H9 (cell line): Measurements from ENCODE around the gene RNU5B-1. TPM values are rescaled to one million over a fixed set of nuclear protein-coding genes. Genes with fewer than 3 reads are reported as not detected.

Experiments
- DNase-seq: peaks from one replicate; pipeline ENCODE4 v3.0.0-alpha.2; 2017
- H2AFZ ChIP-seq: one replicate; pipeline ENCODE4 v1.6.1; 2013; ENCODE audit warnings: mild to moderate bottlenecking, low read length, control low read depth, moderate library complexity
- H2AK5ac ChIP-seq: 2 replicates; pipeline ENCODE4 v1.6.1; 2013; ENCODE audit warnings: low read length, control low read depth, mixed read lengths; ENCODE audit not compliant: insufficient read length
- H2BK120ac ChIP-seq: one replicate; pipeline ENCODE4 v1.6.1; 2013; ENCODE audit warnings: low read depth, mild to moderate bottlenecking, low read length, control low read depth, inconsistent platforms; ENCODE audit not compliant: poor library complexity, severe bottlenecking
- H2BK12ac ChIP-seq: 2 replicates; pipeline ENCODE4 v1.6.1; 2013; ENCODE audit warnings: low read length, control low read depth, mixed read lengths, low read depth; ENCODE audit not compliant: insufficient read length
- H2BK15ac ChIP-seq: 2 replicates; pipeline ENCODE4 v1.6.1; 2013; ENCODE audit warnings: low read depth, low read length, control low read depth
- H2BK20ac ChIP-seq: one replicate; pipeline ENCODE4 v1.6.1; 2013; ENCODE audit warnings: low read depth, mild to moderate bottlenecking, low read length, control low read depth, inconsistent platforms; ENCODE audit not compliant: poor library complexity, severe bottlenecking
- H2BK5ac ChIP-seq: 2 replicates; pipeline ENCODE4 v1.6.1; 2013; ENCODE audit warnings: low read length, control low read depth, mixed read lengths; ENCODE audit not compliant: insufficient read length
- H3K14ac ChIP-seq: 2 replicates; pipeline ENCODE4 v1.6.1; 2013; ENCODE audit warnings: low read length, control low read depth; ENCODE audit not compliant: insufficient read depth
- H3K18ac ChIP-seq: 2 replicates; pipeline ENCODE4 v1.6.1; 2013; ENCODE audit warnings: low read depth, mild to moderate bottlenecking, mixed read lengths, low read length, control low read depth; ENCODE audit not compliant: insufficient read length
- H3K23ac ChIP-seq: 2 replicates; pipeline ENCODE4 v1.6.1; 2013; ENCODE audit warnings: low read length, control low read depth, mixed read lengths, low read depth; ENCODE audit not compliant: insufficient read length
- H3K23me2 ChIP-seq: 2 replicates; pipeline ENCODE4 v1.6.1; 2013; ENCODE audit warnings: low read depth, mild to moderate bottlenecking, mixed read lengths, low read length, control low read depth; ENCODE audit not compliant: insufficient read length, poor library complexity, severe bottlenecking
- H3K27ac ChIP-seq: 2 replicates; pipeline ENCODE4 v1.5.1; 2013; ENCODE audit warnings: low read length, control low read depth, mixed read lengths, low read depth; ENCODE audit not compliant: insufficient read length
- H3K27me3 ChIP-seq: 2 replicates; pipeline ENCODE4 v1.6.1; 2013; ENCODE audit warnings: low read length, control low read depth, inconsistent platforms; ENCODE audit not compliant: insufficient read depth
- H3K4ac ChIP-seq: 2 replicates; pipeline ENCODE4 v1.6.1; 2013; ENCODE audit warnings: low read depth, mild to moderate bottlenecking, control low read depth, inconsistent platforms, low read length, moderate library complexity
- H3K4me1 ChIP-seq: 2 replicates; pipeline ENCODE4 v1.6.1; 2013; ENCODE audit warnings: low read length, control low read depth, inconsistent platforms; ENCODE audit not compliant: insufficient read depth
- H3K4me2 ChIP-seq: 2 replicates; pipeline ENCODE4 v1.6.1; 2013; ENCODE audit warnings: low read length, control low read depth, mixed read lengths; ENCODE audit not compliant: insufficient read length, insufficient read depth
- H3K56ac ChIP-seq: 2 replicates; pipeline ENCODE4 v1.6.1; 2013; ENCODE audit warnings: low read depth, mild to moderate bottlenecking, mixed read lengths, low read length, control low read depth; ENCODE audit not compliant: insufficient read length
- H3K79me1 ChIP-seq: 2 replicates; pipeline ENCODE4 v1.6.1; 2013; ENCODE audit warnings: low read depth, mild to moderate bottlenecking, moderate library complexity, low read length, control low read depth, inconsistent platforms; ENCODE audit not compliant: insufficient read depth, poor library complexity, severe bottlenecking
- H3K79me2 ChIP-seq: 2 replicates; pipeline ENCODE4 v1.6.1; 2013; ENCODE audit warnings: low read length, control low read depth, inconsistent platforms; ENCODE audit not compliant: insufficient read depth
- H3K9ac ChIP-seq: 2 replicates; pipeline ENCODE4 v1.6.1; 2013; ENCODE audit warnings: low read length, control low read depth, mixed read lengths; ENCODE audit not compliant: insufficient read length; ENCODE audit errors: extremely low read depth
- H3K9me3 ChIP-seq: one replicate; pipeline ENCODE4 v1.6.1; 2013; ENCODE audit warnings: low read depth, low read length, inconsistent platforms; ENCODE audit not compliant: control insufficient read depth
- H3T11ph ChIP-seq: one replicate; pipeline ENCODE4 v1.6.1; 2013; ENCODE audit warnings: mild to moderate bottlenecking, low read length, control low read depth, inconsistent platforms
- H4K20me1 ChIP-seq: one replicate; pipeline ENCODE4 v1.6.1; 2013; ENCODE audit not compliant: control insufficient read depth, insufficient read length, insufficient read depth
- H4K5ac ChIP-seq: 2 replicates; pipeline ENCODE4 v1.6.1; 2013; ENCODE audit warnings: low read depth, mild to moderate bottlenecking, mixed read lengths, low read length, control low read depth; ENCODE audit not compliant: insufficient read length
- H4K8ac ChIP-seq: replicated peaks from 2 replicates; pipeline ENCODE4 v1.6.1; 2013; ENCODE audit warnings: low read length, control low read depth, mixed read lengths, low read depth; ENCODE audit not compliant: insufficient read length
- H4K91ac ChIP-seq: 2 replicates; pipeline ENCODE4 v1.6.1; 2013; ENCODE audit warnings: low read depth, mild to moderate bottlenecking, moderate library complexity, mixed read lengths, low read length, control low read depth; ENCODE audit not compliant: insufficient read length
- H3K27ac Mint-ChIP-seq, 3 experiments: 2 replicates in 2 of 3; 3 replicates in 1 of 3; pipeline ENCODE4 v1.8.0; 2020 to 2021; ENCODE audit warnings: mixed read lengths in 3 of 3, mild to moderate bottlenecking in 1 of 3, moderate library complexity in 1 of 3
- H3K27me3 Mint-ChIP-seq: 2 replicates; pipeline ENCODE4 v1.8.0; 2021; ENCODE audit warnings: low read depth, mild to moderate bottlenecking, moderate library complexity, mixed read lengths
- H3K36me3 Mint-ChIP-seq, 3 experiments: 2 replicates in 2 of 3; 3 replicates in 1 of 3; pipeline ENCODE4 v1.8.0; 2020 to 2021; ENCODE audit warnings: low read depth in 3 of 3, mixed read lengths in 3 of 3; ENCODE audit not compliant: insufficient read depth in 1 of 3
- H3K4me1 Mint-ChIP-seq, 2 experiments: 2 replicates each; pipeline ENCODE4 v1.8.0; 2020; ENCODE audit warnings: mixed read lengths in 2 of 2
- H3K4me3 Mint-ChIP-seq, 2 experiments: 2 replicates in 1 of 2; 3 replicates in 1 of 2; pipeline ENCODE4 v1.8.0; 2020 to 2021; ENCODE audit warnings: mild to moderate bottlenecking in 2 of 2, mixed read lengths in 2 of 2, moderate library complexity in 1 of 2
- H3K9me3 Mint-ChIP-seq, 2 experiments: 2 replicates in 1 of 2; 3 replicates in 1 of 2; pipeline ENCODE4 v1.8.0; 2020; ENCODE audit warnings: mild to moderate bottlenecking in 2 of 2, mixed read lengths in 2 of 2, moderate library complexity in 1 of 2
- CTCF ChIP-seq: fragments of 200-600 bp; sonication (generic); conservative IDR thresholded peaks from 3 replicates; pipeline ENCODE4 v1.8.0; 2021; ENCODE audit warnings: antibody characterized with exemption, mild to moderate bottlenecking
- WGBS: extraction: QIAGEN DNeasy Blood & Tissue Kit; methylation state at CpG from one replicate; pipeline ENCODE4 v1.1.7; 2013; ENCODE audit warnings: missing lambda C conversion rate, low lambda C conversion rate, mixed read lengths; ENCODE audit not compliant: insufficient read length; ENCODE audit errors: extremely low coverage; 5-methylcytosine and 5-hydroxymethylcytosine counted together
- total RNA-seq: library from RNA; stranded (reverse); gene quantifications from 2 replicates; pipeline ENCODE4 v1.2.1, GENCODE V29; 2021

RNU5B-1 gene
- total RNA-seq, 1 experiment from 2014 or later: not detected

DNA sequence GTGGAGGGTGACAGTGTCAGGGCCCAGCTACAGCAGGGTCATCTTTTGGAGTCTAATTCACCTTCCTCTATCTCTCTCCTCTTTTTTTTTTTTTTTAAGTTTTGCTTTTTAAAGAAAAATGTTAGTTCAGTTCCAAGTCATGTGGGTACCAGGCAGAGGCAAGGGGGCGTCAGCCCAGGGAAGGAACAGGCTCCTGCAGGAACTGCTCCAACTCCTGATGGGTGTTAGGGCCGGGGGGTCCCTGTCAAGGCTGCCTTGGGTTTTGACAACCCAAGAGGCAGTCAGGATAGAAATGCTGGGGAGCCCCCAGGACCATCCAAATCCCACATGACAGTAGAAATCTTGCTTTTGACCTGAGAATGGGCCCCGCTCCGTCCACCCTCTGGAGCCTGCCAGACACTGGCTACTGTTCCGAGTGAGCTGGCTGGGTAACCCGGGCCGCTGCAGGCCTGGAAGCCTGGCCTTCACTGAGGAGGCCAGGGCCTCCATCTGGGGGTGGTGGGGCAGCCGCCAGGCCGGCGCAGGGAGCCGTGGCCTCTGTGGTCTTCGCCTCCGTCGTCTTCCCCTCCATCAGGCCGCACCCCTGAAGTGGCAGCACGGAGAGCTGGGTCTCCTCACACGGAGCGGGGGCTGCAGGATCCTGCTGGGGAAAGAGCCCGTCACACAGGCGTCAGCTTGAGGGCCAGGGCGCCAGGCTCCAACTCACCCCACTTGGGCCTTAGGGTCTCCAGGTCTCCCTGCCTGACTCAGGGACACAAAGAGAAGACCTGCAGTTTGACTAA, 24.2 kb downstream of the RNU5B-1 start:
- Histone ChIP-seq H3K79me2 (no peaks in the 10 kb centered on the region), H4K20me1 (no peaks in the 10 kb centered on the region), H3K4ac (no peak overlapping the region), H2BK20ac (no peak overlapping the region), H2BK120ac (no peak overlapping the region), H3K27ac (no peak overlapping the region), H4K5ac (no peak overlapping the region), H2AK5ac (no peak overlapping the region), H2AFZ (no peak overlapping the region), H3K56ac (no peak overlapping the region), H4K8ac (no peak overlapping the region), H3K14ac (no peak overlapping the region), H3K9ac (no peak overlapping the region), H3K79me1 (no peaks in the 10 kb centered on the region), H3K23me2 (no peaks in the 10 kb centered on the region), H3T11ph (no peak overlapping the region), H3K4me1 (no peaks in the 10 kb centered on the region), H3K9me3 (no peaks in the 10 kb centered on the region), H4K91ac (no peak overlapping the region), H2BK15ac (no peak overlapping the region), H3K27me3 (no peaks in the 10 kb centered on the region), H3K23ac (no peak overlapping the region), H3K4me2 (no peak overlapping the region), H2BK12ac (no peak overlapping the region), H2BK5ac (no peak overlapping the region), H3K18ac (no peak overlapping the region)
- peak overlapping the region in 1 of 3 experiments; percentile 20; a peak in 2 of 7 replicates for H3K27ac Mint-ChIP-seq
- no peaks in the 10 kb centered on the region; the same call in 1 of the 2 replicates for H3K27me3 Mint-ChIP-seq
- DNase-seq: no peak
- no peak overlapping the region for H3K4me3 Mint-ChIP-seq
- no CpG with 5 or more reads among the region's 21 CpGs for WGBS
- H3K36me3 Mint-ChIP-seq: peaks cover 19 to 28% (median 25%) of the 10 kb centered on the region in 3 experiments; a peak in 6 of 7 replicates
- H3K4me1 Mint-ChIP-seq: peaks cover 12 to 20% of the 10 kb centered on the region in 2 experiments
- no peaks in the 10 kb centered on the region; a peak in 1 of 5 replicates for H3K9me3 Mint-ChIP-seq
- TF ChIP-seq CTCF: no peak
